Measurements from ENCODE around the gene SUSD3.

The SUSD3 gene

GRCh38 chr9:93128011-93128714 lies 69.7 kb downstream of the SUSD3 start:
- no peak overlapping the region for H3K4me3 ChIP-seq (ENCODE audit: low read depth, low read length)
- in situ Hi-C loops (cut with HindIII; ENCODE audit: low sequenced_read_pairs) = no loop called here
- DNase-seq (ENCODE audit: low read depth, low spot score) = no peak
- TF ChIP-seq CTCF (IDR thresholded peaks at IDR 0.05; ENCODE audit: low read depth, low read length) = no peak

GRCh38 chr9:93128715-93129224 lies 70.3 kb downstream of the SUSD3 start:
- in situ Hi-C loops (cut with HindIII; ENCODE audit: low sequenced_read_pairs) = no loop called here
- no peak overlapping the region for H3K4me3 ChIP-seq (ENCODE audit: low read depth, low read length)

GRCh38 chr9:93129286-93129685 lies 70.8 kb downstream of the SUSD3 start:
- H3K4me3 ChIP-seq (ENCODE audit: low read depth, low read length) = no peak overlapping the region
- in situ Hi-C loops (cut with HindIII; ENCODE audit: low sequenced_read_pairs) = no loop called here
- no peak for TF ChIP-seq CTCF (IDR thresholded peaks at IDR 0.05; ENCODE audit: low read depth, low read length)
- no peak for DNase-seq (ENCODE audit: low read depth, low spot score)

More at GRCh38 chr9:93128715-93129224, 70.3 kb downstream of the SUSD3 start:
- TF ChIP-seq CTCF (IDR thresholded peaks at IDR 0.05; ENCODE audit: low read depth, low read length) = no peak
- no peak for DNase-seq (ENCODE audit: low read depth, low spot score)

GRCh38 chr9:93129691-93130500 lies 71.4 kb downstream of the SUSD3 start:
- no peak for TF ChIP-seq CTCF (IDR thresholded peaks at IDR 0.05; ENCODE audit: low read depth, low read length)
- H3K4me3 ChIP-seq (ENCODE audit: low read depth, low read length) = no peak overlapping the region
- no peak for DNase-seq (ENCODE audit: low read depth, low spot score)
- in situ Hi-C loops (cut with HindIII; ENCODE audit: low sequenced_read_pairs) = no loop called here

- in situ Hi-C loops (cut with HindIII; ENCODE audit: low sequenced_read_pairs) = no loop called here
- DNase-seq (ENCODE audit: low read depth, low spot score) = no peak
- H3K4me3 ChIP-seq (ENCODE audit: low read depth, low read length) = no peak overlapping the region
- no peak for TF ChIP-seq CTCF (IDR thresholded peaks at IDR 0.05; ENCODE audit: low read depth, low read length)
Measured at GRCh38 chr9:93130861-93131481, 72.5 kb downstream of the SUSD3 start.

GRCh38 chr9:93131599-93132286 lies 73.2 kb downstream of the SUSD3 start:
- in situ Hi-C loops (cut with HindIII; ENCODE audit: low sequenced_read_pairs) = no loop called here
- DNase-seq (ENCODE audit: low read depth, low spot score) = no peak
- TF ChIP-seq CTCF (IDR thresholded peaks at IDR 0.05; ENCODE audit: low read depth, low read length) = no peak
- no peak overlapping the region for H3K4me3 ChIP-seq (ENCODE audit: low read depth, low read length)
